RWPE2 (cell line): ENCODE data around the gene USP50.

ENCODE experiments used
- ATAC-seq: fragments of 200-7000 bp; cut with Tn5 transposase; 3 replicates; pipeline ENCODE4 v1.9.1; 2021; ENCODE audit warnings: low read depth
- DNase-seq: peaks from one replicate; pipeline ENCODE4 v3.0.0-alpha.2; 2020; ENCODE audit warnings: low spot score
- H3K27ac ChIP-seq: fragments of 450-650 bp; 2 replicates; pipeline ENCODE4 v1.5.1; 2017; ENCODE audit warnings: mild to moderate bottlenecking; ENCODE audit not compliant: poor library complexity, severe bottlenecking
- H3K27me3 ChIP-seq: fragments of 250-450 bp; sonication (Bioruptor Pico); 2 replicates; pipeline ENCODE4 v1.5.1; 2021; ENCODE audit warnings: mild to moderate bottlenecking, moderate library complexity; ENCODE audit not compliant: insufficient read depth, poor library complexity, severe bottlenecking
- H3K36me3 ChIP-seq: fragments of 250-450 bp; sonication (Bioruptor Pico); 2 replicates; pipeline ENCODE4 v1.5.1; 2020; ENCODE audit warnings: low read depth, mild to moderate bottlenecking, moderate library complexity
- H3K4me1 ChIP-seq: fragments of 250-450 bp; sonication (Bioruptor Pico); 2 replicates; pipeline ENCODE4 v1.5.1; 2021; ENCODE audit warnings: mild to moderate bottlenecking, moderate library complexity; ENCODE audit not compliant: insufficient read depth, poor library complexity, severe bottlenecking
- H3K4me3 ChIP-seq: fragments of 250-450 bp; sonication (Bioruptor Pico); 2 replicates; pipeline ENCODE4 v1.5.1; 2021; ENCODE audit warnings: mild to moderate bottlenecking, moderate library complexity; ENCODE audit not compliant: severe bottlenecking
- H3K9me3 ChIP-seq: fragments of 250-450 bp; sonication (Bioruptor Pico); 2 replicates; pipeline ENCODE4 v1.5.1; 2021; ENCODE audit warnings: mild to moderate bottlenecking, moderate library complexity; ENCODE audit not compliant: severe bottlenecking
- CTCF ChIP-seq: fragments of 450-650 bp; IDR thresholded peaks from one replicate; pipeline ENCODE4 v1.5.1; 2017; ENCODE audit warnings: mild to moderate bottlenecking, moderate library complexity; ENCODE audit not compliant: poor library complexity, severe bottlenecking

The USP50 gene

GRCh38 chr15:50485389-50485788 is 61.1 kb downstream of the USP50 start:
- no peak for DNase-seq
- no peak for TF ChIP-seq CTCF
- Histone ChIP-seq H3K27me3 (no peaks in the 10 kb centered on the region), H3K9me3 (no peaks in the 10 kb centered on the region), H3K36me3 (peaks cover 88% of the 10 kb centered on the region), H3K27ac (no peak overlapping the region), H3K4me1 (no peaks in the 10 kb centered on the region), H3K4me3 (no peak overlapping the region)
- no peak for ATAC-seq

- ATAC-seq (no peak), DNase-seq (no peak)
- H3K27ac ChIP-seq = no peak overlapping the region
- H3K9me3 ChIP-seq = no peaks in the 10 kb centered on the region
- peaks cover 88% of the 10 kb centered on the region for H3K36me3 ChIP-seq
- TF ChIP-seq CTCF = no peak
- no peaks in the 10 kb centered on the region for H3K27me3 ChIP-seq
- no peaks in the 10 kb centered on the region for H3K4me1 ChIP-seq
- no peak overlapping the region for H3K4me3 ChIP-seq
Measured at GRCh38 chr15:50484781-50485180, 61.7 kb downstream of the USP50 start.

- peaks cover 92% of the 10 kb centered on the region for H3K36me3 ChIP-seq
- no peaks in the 10 kb centered on the region for H3K4me1 ChIP-seq
- no peaks in the 10 kb centered on the region for H3K27me3 ChIP-seq
- no peak overlapping the region for H3K4me3 ChIP-seq
- H3K27ac ChIP-seq = no peak overlapping the region
- ATAC-seq (no peak), DNase-seq (no peak)
- no peak for TF ChIP-seq CTCF
- no peaks in the 10 kb centered on the region for H3K9me3 ChIP-seq
Measured at GRCh38 chr15:50476143-50476542, 70.3 kb downstream of the USP50 start.

GRCh38 chr15:50471072-50471471 is 75.4 kb downstream of the USP50 start:
- Histone ChIP-seq H3K36me3 (peaks cover 81% of the 10 kb centered on the region), H3K27ac (no peak overlapping the region), H3K27me3 (no peaks in the 10 kb centered on the region), H3K4me1 (no peaks in the 10 kb centered on the region), H3K9me3 (no peaks in the 10 kb centered on the region), H3K4me3 (no peak overlapping the region)
- no peak for DNase-seq
- ATAC-seq = no peak
- no peak for TF ChIP-seq CTCF

GRCh38 chr15:50463423-50464358 is 82.8 kb downstream of the USP50 start:
- Histone ChIP-seq H3K4me3 (no peak overlapping the region), H3K36me3 (peaks cover 62% of the 10 kb centered on the region), H3K27me3 (no peaks in the 10 kb centered on the region), H3K27ac (no peak overlapping the region), H3K9me3 (no peaks in the 10 kb centered on the region), H3K4me1 (no peaks in the 10 kb centered on the region)
- no peak for TF ChIP-seq CTCF
- ATAC-seq (no peak), DNase-seq (no peak)
